Brain microvascular endothelial cell (primary cell): ENCODE results near the gene IL12A.

Source experiments
- DNase-seq: peaks from one replicate; pipeline ENCODE4 v3.0.0-alpha.2; 2020
- H3K27ac ChIP-seq: fragments of 250-450 bp; sonication (Bioruptor Pico); 2 replicates; pipeline ENCODE4 v1.5.1; 2020; ENCODE audit warnings: mild to moderate bottlenecking, moderate library complexity
- H3K27me3 ChIP-seq: fragments of 250-450 bp; sonication (Bioruptor Pico); replicated peaks from 2 replicates; pipeline ENCODE4 v1.5.1; 2020; ENCODE audit warnings: mild to moderate bottlenecking
- H3K36me3 ChIP-seq: fragments of 250-450 bp; sonication (Bioruptor Pico); replicated peaks from 2 replicates; pipeline ENCODE4 v1.5.1; 2020; ENCODE audit warnings: mild to moderate bottlenecking
- H3K4me3 ChIP-seq: 2 replicates; pipeline ENCODE4 v1.5.1; 2011; ENCODE audit warnings: low read depth, mild to moderate bottlenecking, control low read depth, low read length, moderate library complexity
- in situ Hi-C: cut with HindIII; loops from 2 replicates; pipeline ENCODE4 v1.10.0; 2017; ENCODE audit warnings: low sequenced_read_pairs, low pct_ligation_motif_present
- TF ChIP-seq, protein P1 (sequence below): IDR thresholded peaks from 2 replicates; pipeline ENCODE4 v1.5.1; 2011; ENCODE audit warnings: low read depth, mild to moderate bottlenecking, moderate library complexity, low read length, control low read depth, inconsistent platforms; ENCODE audit errors: missing control alignments

The IL12A gene

DNA sequence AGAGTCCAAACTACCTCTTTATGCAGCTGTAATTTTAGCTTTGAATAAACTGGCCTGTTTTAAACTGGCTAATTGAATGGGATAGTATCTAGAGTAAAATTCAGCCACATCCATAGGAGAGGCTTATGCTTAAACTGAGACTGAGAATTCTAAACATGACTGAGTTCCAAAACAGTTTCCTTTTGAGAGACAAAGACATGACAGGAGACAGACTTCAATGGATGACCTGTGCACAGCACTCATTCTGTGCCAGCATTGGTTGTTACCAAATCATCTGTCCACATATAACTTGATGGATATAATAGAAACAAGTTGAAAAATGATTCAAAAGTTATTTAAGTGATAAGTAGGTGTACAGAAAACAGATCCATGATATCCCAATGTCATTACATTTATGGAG lies 20.9 kb downstream of the IL12A start:
- no peak overlapping the region for H3K4me3 ChIP-seq
- no peaks in the 10 kb centered on the region for H3K36me3 ChIP-seq
- no peaks in the 10 kb centered on the region for H3K27me3 ChIP-seq
- TF ChIP-seq, protein P1, sequence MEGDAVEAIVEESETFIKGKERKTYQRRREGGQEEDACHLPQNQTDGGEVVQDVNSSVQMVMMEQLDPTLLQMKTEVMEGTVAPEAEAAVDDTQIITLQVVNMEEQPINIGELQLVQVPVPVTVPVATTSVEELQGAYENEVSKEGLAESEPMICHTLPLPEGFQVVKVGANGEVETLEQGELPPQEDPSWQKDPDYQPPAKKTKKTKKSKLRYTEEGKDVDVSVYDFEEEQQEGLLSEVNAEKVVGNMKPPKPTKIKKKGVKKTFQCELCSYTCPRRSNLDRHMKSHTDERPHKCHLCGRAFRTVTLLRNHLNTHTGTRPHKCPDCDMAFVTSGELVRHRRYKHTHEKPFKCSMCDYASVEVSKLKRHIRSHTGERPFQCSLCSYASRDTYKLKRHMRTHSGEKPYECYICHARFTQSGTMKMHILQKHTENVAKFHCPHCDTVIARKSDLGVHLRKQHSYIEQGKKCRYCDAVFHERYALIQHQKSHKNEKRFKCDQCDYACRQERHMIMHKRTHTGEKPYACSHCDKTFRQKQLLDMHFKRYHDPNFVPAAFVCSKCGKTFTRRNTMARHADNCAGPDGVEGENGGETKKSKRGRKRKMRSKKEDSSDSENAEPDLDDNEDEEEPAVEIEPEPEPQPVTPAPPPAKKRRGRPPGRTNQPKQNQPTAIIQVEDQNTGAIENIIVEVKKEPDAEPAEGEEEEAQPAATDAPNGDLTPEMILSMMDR: no peak
- DNase-seq: no peak
- in situ Hi-C loops: no loop called here
- H3K27ac ChIP-seq: no peak overlapping the region

DNA sequence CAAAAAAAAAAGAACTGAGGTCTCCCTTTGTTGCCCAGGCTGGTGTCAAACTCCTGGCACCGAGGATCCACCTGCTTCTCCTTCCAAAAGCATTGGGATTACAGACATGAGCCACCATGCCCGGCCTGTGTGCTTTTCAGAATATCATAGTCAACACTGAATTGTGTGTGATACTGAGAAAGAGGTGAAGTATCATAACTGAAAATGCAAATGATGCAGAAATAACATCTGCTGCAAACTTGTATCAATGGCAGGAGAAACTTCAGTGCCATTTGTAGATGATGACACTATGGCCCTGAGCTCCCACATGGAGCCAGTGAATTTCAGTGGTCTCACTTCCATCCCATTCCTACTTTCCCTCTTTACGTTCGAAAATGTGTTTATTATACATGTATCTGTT lies 21.9 kb downstream of the IL12A start:
- in situ Hi-C loops: no loop called here
- no peaks in the 10 kb centered on the region for H3K36me3 ChIP-seq
- no peak for DNase-seq
- TF ChIP-seq, protein P1: no peak
- no peak overlapping the region for H3K27ac ChIP-seq
- H3K27me3 ChIP-seq: no peaks in the 10 kb centered on the region
- no peak overlapping the region for H3K4me3 ChIP-seq

DNA sequence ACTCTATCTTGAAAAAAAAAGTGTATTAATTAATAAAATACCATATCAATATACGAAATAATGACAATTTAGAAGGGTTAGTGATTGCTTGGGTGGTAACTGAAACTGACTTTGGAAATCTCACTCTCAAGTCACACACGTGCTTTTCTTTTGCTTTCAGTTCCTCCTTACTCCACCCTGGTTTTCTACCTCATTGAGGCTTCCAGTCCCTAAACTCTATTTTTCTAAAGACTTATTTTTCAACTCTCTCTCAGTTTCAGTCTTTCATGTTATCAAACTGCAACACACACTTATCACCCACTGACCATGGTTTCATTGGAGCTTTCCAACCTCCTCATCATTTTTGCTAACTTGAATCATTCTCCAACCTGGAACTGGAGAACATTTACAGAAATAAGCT lies 23.5 kb downstream of the IL12A start:
- no peak for DNase-seq
- Histone ChIP-seq H3K4me3 (no peak overlapping the region), H3K36me3 (no peaks in the 10 kb centered on the region), H3K27ac (no peak overlapping the region), H3K27me3 (no peaks in the 10 kb centered on the region)
- in situ Hi-C loops: no loop called here
- TF ChIP-seq, protein P1: no peak

DNA sequence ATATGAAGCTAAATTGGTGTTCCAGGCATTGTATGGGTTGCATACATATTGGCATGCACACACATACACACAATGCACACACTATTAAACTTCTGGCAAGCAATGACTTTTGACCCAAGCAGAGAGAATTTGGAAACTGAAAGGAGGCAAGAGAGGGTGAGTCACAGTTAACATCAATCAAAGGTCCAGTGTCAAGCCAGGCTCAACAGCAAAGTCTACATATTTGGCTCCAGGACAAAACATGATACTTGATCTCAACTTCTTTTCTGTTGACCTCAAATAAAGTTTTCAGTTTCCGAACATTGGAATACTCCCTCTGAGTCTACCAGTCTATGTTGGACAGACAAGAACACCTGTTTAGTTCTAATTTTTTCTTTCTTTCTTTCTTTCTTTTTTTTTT lies 28.3 kb downstream of the IL12A start:
- in situ Hi-C loops: no loop called here
- H3K36me3 ChIP-seq: no peaks in the 10 kb centered on the region
- H3K27me3 ChIP-seq: no peaks in the 10 kb centered on the region
- TF ChIP-seq, protein P1: no peak
- peak; percentile 11 for DNase-seq
- no peak overlapping the region for H3K4me3 ChIP-seq
- H3K27ac ChIP-seq: no peak overlapping the region

DNA sequence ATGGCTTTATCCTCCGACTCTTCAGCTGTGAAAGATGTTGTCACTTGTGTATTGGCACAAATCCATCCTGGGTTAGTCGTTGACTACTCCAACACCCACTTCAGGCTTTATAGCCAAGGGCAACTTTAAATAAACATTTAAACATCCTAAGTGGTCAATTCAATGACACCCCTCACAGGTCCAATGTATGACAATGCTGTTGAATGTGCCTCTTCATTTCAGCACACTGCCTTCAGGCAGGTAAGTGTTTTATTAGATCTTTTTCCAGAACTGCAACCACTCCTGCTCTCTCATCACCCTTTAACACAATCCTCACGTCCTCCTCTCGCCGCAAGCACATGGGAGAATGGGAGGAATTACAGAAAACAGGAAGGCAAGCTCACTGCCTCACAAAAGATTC lies 30.3 kb downstream of the IL12A start:
- no peak overlapping the region for H3K4me3 ChIP-seq
- no peak for DNase-seq
- H3K27ac ChIP-seq: no peak overlapping the region
- TF ChIP-seq, protein P1: no peak
- in situ Hi-C loops: no loop called here
- no peaks in the 10 kb centered on the region for H3K36me3 ChIP-seq
- no peaks in the 10 kb centered on the region for H3K27me3 ChIP-seq

DNA sequence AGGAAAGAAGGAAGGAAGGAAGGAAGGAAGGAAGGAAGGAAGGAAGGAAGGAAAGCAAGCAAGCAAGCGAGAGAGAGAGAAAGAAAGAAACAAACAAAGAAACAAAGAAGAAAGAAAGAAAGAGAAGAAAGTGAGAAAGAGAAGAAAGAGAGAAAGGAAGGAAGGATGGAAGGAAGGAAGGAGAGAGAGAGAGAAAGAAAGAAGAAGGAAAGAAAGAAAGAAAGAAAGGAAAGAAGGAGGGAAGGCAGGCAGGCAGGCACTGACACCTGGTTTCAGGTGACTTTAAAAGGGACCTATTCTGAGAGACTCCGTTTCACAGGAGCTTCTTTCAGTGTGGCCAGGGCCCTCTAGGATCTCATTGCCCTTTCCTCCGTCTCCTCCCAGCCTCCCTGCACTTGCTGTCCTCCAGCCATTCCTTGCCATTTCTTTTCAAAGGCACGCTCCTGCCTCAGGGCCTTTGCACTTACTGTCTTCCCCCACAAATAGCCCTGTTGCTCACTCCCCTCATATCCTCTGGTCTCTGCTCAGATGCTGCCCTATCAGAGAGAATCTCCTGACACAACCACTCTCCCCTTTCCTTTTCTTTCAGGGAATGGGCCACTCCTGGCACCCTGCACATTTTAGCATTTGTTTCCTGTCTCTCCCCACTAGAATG lies 31.5 kb downstream of the IL12A start:
- in situ Hi-C loops: no loop called here
- no peak overlapping the region for H3K27ac ChIP-seq
- TF ChIP-seq, protein P1: no peak

More for the DNA sequence above, 31.5 kb downstream of the IL12A start:
- Histone ChIP-seq H3K27me3 (no peaks in the 10 kb centered on the region), H3K4me3 (no peak overlapping the region), H3K36me3 (no peaks in the 10 kb centered on the region)
- DNase-seq: no peak
